HepG2 (cell line): Measurements from ENCODE around the gene STX1B. TPM values are rescaled to one million over a fixed set of nuclear protein-coding genes. Genes with fewer than 3 reads are reported as not detected.

Experiments used
- CHD2 ChIP-seq: IDR thresholded peaks from 2 replicates; pipeline ENCODE4 v1.6.1; 2011; ENCODE audit warnings: low read depth, low read length, improper control_type of control experiment
- ELF4 ChIP-seq: sonication (generic); formaldehyde crosslinking; IDR thresholded peaks from 2 replicates; pipeline ENCODE4 v1.5.0; 2020; ENCODE audit warnings: missing genetic modification reagents, mild to moderate bottlenecking, moderate library complexity, borderline replicate concordance
- ETV6 ChIP-seq: sonication (generic); formaldehyde crosslinking; conservative IDR thresholded peaks from 2 replicates; pipeline ENCODE4 v1.4.0; 2020; ENCODE audit warnings: missing genetic modification reagents
- FOXO4 ChIP-seq: sonication (generic); formaldehyde crosslinking; conservative IDR thresholded peaks from 2 replicates; pipeline ENCODE4 v1.8.1; 2023; ENCODE audit warnings: missing genetic modification reagents
- GTF2F1 ChIP-seq: fragments of 150-350 bp; IDR thresholded peaks from 2 replicates; pipeline ENCODE4 v1.6.1; 2014; ENCODE audit warnings: low read length
- KAT8 ChIP-seq: IDR thresholded peaks from 2 replicates; pipeline ENCODE4 v1.6.1; 2016; ENCODE audit warnings: missing genetic modification reagents, missing compliant biosample characterization
- NCOA1 ChIP-seq: sonication (generic); formaldehyde crosslinking; IDR thresholded peaks from 2 replicates; pipeline ENCODE4 v1.9.0; 2021; ENCODE audit warnings: missing genetic modification reagents
- NR2F2 ChIP-seq: IDR thresholded peaks from 2 replicates; pipeline ENCODE4 v1.6.1; 2012; ENCODE audit warnings: low read depth, inconsistent platforms, borderline replicate concordance
- RBAK ChIP-seq: sonication (generic); formaldehyde crosslinking; IDR thresholded peaks from 2 replicates; pipeline ENCODE4 v1.5.1; 2020; ENCODE audit warnings: mild to moderate bottlenecking, missing genetic modification reagents
- SMC3 ChIP-seq: IDR thresholded peaks from 2 replicates; pipeline ENCODE4 v1.6.1; 2011; ENCODE audit warnings: low read length, improper control_type of control experiment
- SRSF1 ChIP-seq: fragments of 200-400 bp; formaldehyde crosslinking; optimal IDR thresholded peaks from 2 replicates; pipeline ENCODE3; 2017; ENCODE audit warnings: mild to moderate bottlenecking, low read depth, low read length, moderate library complexity
- TCF7L2 ChIP-seq: IDR thresholded peaks from 2 replicates; pipeline ENCODE4 v1.6.1; 2011; ENCODE audit warnings: mild to moderate bottlenecking, low read depth, low read length, moderate library complexity
- TFE3 ChIP-seq: IDR thresholded peaks from 2 replicates; pipeline ENCODE4 v1.6.1; 2016
- TOPORS ChIP-seq: sonication (generic); formaldehyde crosslinking; IDR thresholded peaks from 2 replicates; pipeline ENCODE4 v1.8.0; 2023; ENCODE audit warnings: mild to moderate bottlenecking, missing genetic modification reagents
- ZBTB20 ChIP-seq: sonication (generic); formaldehyde crosslinking; IDR thresholded peaks from 2 replicates; pipeline ENCODE4 v1.8.1; 2023; ENCODE audit warnings: missing genetic modification reagents, low read depth, mild to moderate bottlenecking, borderline replicate concordance
- ZFP36 ChIP-seq: fragments of 150-350 bp; IDR thresholded peaks from 2 replicates; pipeline ENCODE4 v1.6.1; 2018; ENCODE audit warnings: borderline replicate concordance, low read length, low read depth; ENCODE audit not compliant: partially characterized antibody
- ZNF274 ChIP-seq: sonication (generic); formaldehyde crosslinking; IDR thresholded peaks from 2 replicates; pipeline ENCODE4 v1.5.1; 2020; ENCODE audit warnings: mild to moderate bottlenecking, missing genetic modification reagents
- ZNF557 ChIP-seq: sonication (generic); formaldehyde crosslinking; IDR thresholded peaks from 2 replicates; pipeline ENCODE4 v1.4.0; 2020; ENCODE audit warnings: missing genetic modification reagents
- ZNF709 ChIP-seq: sonication (generic); formaldehyde crosslinking; IDR thresholded peaks from 2 replicates; pipeline ENCODE4 v1.5.0; 2020; ENCODE audit warnings: mild to moderate bottlenecking, missing genetic modification reagents
- ZNF737 ChIP-seq: sonication (generic); formaldehyde crosslinking; IDR thresholded peaks from 2 replicates; pipeline ENCODE4 v1.5.0; 2020; ENCODE audit warnings: missing genetic modification reagents, mild to moderate bottlenecking, borderline replicate concordance
- ZNF777 ChIP-seq: sonication (generic); formaldehyde crosslinking; IDR thresholded peaks from 2 replicates; pipeline ENCODE4 v1.4.0; 2020; ENCODE audit warnings: missing genetic modification reagents
- ZSCAN9 ChIP-seq: IDR thresholded peaks from 2 replicates; pipeline ENCODE4 v1.6.1; 2016; ENCODE audit warnings: borderline replicate concordance
- polyA plus RNA-seq, 8 experiments: library from polyadenylated mRNA; depleted of rRNA in 3 of 8; stranded (reverse) in 7 of 8; unstranded in 1 of 8; fragments of >200 nt; fragmentation: Illumina TruSeq in 4 of 8; extraction: Trizol in 4 of 8; gene quantifications; 2 replicates each; pipeline versions ENCODE4 v1.2.1 to v1.2.3, GENCODE V29; 2011 to 2016; ENCODE audit warnings: low read depth in 4 of 8, missing spikeins in 1 of 8, mixed read lengths in 1 of 8; ENCODE audit not compliant: insufficient read depth in 1 of 8
- total RNA-seq, 5 experiments: library from RNA; depleted of rRNA; stranded (reverse); fragments of >200 nt; fragmentation: Illumina TruSeq; extraction: Trizol; gene quantifications; 2 replicates each; pipeline ENCODE4 v1.2.3, GENCODE V29; 2016; ENCODE audit warnings: low read depth in 1 of 5
- TF ChIP-seq, protein P1 (sequence below), 2 experiments: IDR thresholded peaks; 2 replicates each; pipeline ENCODE4 v1.6.1; 2011 to 2012; ENCODE audit warnings: low read length in 2 of 2, borderline replicate concordance in 1 of 2, low read depth in 1 of 2, mild to moderate bottlenecking in 1 of 2, moderate library complexity in 1 of 2
- TF ChIP-seq, protein P2 (sequence below): sonication (generic); formaldehyde crosslinking; IDR thresholded peaks from 2 replicates; pipeline ENCODE4 v1.8.1; 2023; ENCODE audit warnings: mild to moderate bottlenecking, missing genetic modification reagents

STX1B gene
- total and polyA plus RNA-seq, 2 of the 13 experiments (the other 11 are each of a cell fraction or from before 2014, with no cell fraction given): 2.1 to 3.0 TPM

- TF ChIP-seq ZNF274 (no peak), ZNF737 (CRISPR knock-in tag) (no peak), ZBTB20 (CRISPR knock-in tag) (peak; percentile 68; the same call in 1 of the 2 replicates), KAT8 (peak; percentile 34; the same call in 1 of the 2 replicates), ZNF709 (CRISPR knock-in tag) (peak; percentile 76), ZNF557 (CRISPR knock-in tag) (no peak), ZNF777 (CRISPR knock-in tag) (no peak), ZFP36 (no peak), NCOA1 (CRISPR knock-in tag) (no peak), NR2F2 (no peak), SMC3 (no peak; the same call in 1 of the 2 replicates), SRSF1 (no peak), FOXO4 (CRISPR knock-in tag) (no peak), GTF2F1 (no peak), ELF4 (CRISPR knock-in tag) (no peak), TFE3 (CRISPR knock-in tag) (no peak; the same call in 1 of the 2 replicates), TOPORS (CRISPR knock-in tag) (no peak), ZSCAN9 (CRISPR knock-in tag) (no peak), RBAK (CRISPR knock-in tag) (no peak), TCF7L2 (no peak), CHD2 (no peak), ETV6 (CRISPR knock-in tag) (no peak)
- TF ChIP-seq, protein P1, sequence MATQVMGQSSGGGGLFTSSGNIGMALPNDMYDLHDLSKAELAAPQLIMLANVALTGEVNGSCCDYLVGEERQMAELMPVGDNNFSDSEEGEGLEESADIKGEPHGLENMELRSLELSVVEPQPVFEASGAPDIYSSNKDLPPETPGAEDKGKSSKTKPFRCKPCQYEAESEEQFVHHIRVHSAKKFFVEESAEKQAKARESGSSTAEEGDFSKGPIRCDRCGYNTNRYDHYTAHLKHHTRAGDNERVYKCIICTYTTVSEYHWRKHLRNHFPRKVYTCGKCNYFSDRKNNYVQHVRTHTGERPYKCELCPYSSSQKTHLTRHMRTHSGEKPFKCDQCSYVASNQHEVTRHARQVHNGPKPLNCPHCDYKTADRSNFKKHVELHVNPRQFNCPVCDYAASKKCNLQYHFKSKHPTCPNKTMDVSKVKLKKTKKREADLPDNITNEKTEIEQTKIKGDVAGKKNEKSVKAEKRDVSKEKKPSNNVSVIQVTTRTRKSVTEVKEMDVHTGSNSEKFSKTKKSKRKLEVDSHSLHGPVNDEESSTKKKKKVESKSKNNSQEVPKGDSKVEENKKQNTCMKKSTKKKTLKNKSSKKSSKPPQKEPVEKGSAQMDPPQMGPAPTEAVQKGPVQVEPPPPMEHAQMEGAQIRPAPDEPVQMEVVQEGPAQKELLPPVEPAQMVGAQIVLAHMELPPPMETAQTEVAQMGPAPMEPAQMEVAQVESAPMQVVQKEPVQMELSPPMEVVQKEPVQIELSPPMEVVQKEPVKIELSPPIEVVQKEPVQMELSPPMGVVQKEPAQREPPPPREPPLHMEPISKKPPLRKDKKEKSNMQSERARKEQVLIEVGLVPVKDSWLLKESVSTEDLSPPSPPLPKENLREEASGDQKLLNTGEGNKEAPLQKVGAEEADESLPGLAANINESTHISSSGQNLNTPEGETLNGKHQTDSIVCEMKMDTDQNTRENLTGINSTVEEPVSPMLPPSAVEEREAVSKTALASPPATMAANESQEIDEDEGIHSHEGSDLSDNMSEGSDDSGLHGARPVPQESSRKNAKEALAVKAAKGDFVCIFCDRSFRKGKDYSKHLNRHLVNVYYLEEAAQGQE (IDR thresholded peaks at IDR 0.05; ENCODE audit: borderline replicate concordance in 1 of 2, low read depth in 1 of 2, low read length in 2 of 2): no peak
- TF ChIP-seq, protein P2, sequence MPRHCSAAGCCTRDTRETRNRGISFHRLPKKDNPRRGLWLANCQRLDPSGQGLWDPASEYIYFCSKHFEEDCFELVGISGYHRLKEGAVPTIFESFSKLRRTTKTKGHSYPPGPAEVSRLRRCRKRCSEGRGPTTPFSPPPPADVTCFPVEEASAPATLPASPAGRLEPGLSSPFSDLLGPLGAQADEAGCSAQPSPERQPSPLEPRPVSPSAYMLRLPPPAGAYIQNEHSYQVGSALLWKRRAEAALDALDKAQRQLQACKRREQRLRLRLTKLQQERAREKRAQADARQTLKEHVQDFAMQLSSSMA: no peak
Measured at GRCh38 chr16:30941600-30942425, 68.6 kb downstream of the STX1B start (continued).
